ENCODE data around the gene RIPOR1.
"Not testable (repeated sequence)": the region's sequence is repeated elsewhere in the genome, so short reads cannot be mapped to it uniquely, and the experiment has no call there.

Gene RIPOR1

DNA sequence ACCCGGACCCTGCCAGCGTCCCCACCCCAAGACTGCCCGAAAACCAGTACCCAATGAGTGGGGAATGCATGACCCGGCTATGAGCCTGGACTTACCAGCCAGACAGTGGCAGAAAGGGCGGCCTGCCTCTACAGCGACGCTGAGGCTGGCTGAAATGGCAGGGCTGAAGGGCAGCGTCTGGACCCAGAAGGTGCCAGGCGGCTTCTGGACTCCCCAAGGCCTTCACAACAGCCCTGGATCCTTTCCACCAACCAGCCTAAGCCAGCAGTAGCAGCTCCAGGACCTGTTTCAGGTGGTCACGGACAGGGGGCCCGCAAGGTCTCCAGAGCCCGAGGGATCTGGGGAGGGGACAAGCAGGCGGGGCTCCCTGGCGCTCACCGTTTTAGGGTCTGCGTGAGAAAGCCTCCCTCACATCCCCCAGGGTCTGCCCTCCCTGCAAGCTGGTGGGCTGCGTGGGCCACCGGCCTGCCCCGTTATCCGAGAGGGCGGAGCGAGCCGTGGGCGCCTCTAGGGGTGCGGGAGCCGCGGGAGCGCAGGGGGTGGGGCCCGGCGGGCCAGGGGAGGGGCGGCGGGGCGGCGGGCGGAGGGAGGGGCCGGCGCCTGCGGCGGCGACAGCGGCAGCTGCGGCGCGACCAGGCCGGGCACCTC is at the start of gene RIPOR1:
TSS of gene RIPOR1 (plus strand) at position 608 of the 648 bp plus-strand sequence. CDS start 9,618 bp downstream, outside the sequence.
- no peak for DNase-seq

GRCh38 chr16:67480833-67481560 is 47.6 kb upstream of the RIPOR1 start, which contains the start of gene ATP6V0D1:
Gene ATP6V0D1 (minus strand): TSS chr16:67481157. CDS start chr16:67481086, 71 bp downstream.
- peak; percentile 80 for DNase-seq

GRCh38 chr16:67481561-67482232 is 46.9 kb upstream of the RIPOR1 start:
- no peak for DNase-seq

- DNase-seq = no peak
These were observed 46.2 kb upstream of the RIPOR1 start for GRCh38 chr16:67482233-67482924.

DNA sequence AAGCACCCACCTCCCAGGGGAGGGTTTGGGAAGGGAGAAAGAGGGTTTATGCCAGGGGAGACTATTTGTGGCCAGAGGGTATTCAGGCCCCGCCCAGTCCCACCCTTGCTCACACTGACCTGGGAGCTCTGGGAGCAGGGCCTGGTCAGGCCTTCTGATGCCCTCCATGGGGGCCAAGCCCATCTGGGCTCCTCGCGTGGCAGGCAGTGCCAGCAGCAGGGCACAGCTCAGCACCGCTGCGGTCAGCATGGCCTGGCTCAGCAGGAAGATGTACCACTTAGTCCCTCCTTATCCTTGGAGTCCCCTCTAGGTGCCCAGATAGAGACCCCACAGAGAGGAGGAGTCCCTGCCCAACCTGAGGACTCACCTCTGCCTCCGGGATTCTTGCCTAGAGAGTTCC is 45.5 kb upstream of the RIPOR1 start, which contains the start of gene AGRP:
TSS of gene AGRP (minus strand) at position 398 of the 400 bp plus-strand sequence. CDS start at position 249, 149 bp downstream.
- no peak for DNase-seq

DNA sequence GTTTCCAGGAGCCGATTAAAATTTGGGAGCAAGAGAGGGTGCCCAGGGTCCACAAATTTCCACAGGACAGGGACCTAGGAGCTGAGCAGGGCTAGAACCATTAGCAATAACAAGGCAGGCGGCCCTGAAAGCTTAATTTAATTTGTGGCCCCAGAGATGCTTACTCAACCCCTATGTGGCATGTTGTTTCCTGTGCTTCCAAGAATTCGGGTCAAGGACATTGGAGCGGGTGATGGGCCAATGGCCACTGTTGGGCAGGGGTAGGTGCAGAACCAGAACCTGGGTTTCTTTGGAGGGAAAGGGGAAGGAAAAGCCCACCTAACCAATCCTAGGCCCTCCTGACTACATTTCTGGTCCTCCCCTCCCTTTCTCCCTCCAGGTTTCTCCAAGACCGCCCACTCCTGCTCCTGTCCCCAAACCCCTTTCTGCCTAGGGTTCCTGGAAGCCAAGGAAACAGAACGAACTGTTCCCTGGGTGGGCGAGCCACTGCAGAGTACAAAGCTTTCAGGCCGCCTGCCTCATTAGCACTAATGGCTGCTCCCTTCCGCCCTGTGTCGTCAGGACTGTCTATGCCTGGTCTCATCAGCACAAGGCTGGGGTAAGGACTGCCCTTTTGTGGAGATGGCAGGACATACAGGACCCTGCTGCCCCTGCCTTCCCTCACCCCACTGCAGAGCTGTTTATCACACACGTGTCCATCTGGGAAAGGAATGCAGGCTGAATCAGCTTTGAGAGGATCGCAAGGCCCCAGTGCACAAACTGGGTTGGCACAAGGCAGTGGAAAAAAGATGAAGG is 44.7 kb upstream of the RIPOR1 start:
- DNase-seq = no peak

- no peak for DNase-seq
These were observed 41.8 kb upstream of the RIPOR1 start for GRCh38 chr16:67486805-67487204.

DNA sequence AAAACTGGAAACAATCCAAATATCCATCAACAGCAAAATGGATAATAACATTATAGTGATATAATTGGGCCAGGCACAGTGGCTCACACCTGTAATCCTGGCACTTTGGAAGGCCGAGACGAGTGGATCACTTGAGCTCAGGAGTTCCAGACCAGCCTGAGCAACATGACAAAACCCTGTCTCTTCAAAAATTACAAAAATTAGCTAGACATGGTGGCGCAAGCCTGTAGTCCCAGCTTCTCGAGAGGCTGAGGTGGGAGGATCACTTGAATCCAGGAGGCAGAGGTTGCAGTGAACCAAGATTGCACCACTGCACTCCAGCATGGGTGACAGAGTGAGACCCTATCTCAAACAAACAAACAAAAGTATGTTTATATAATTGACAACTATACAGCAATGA is 41.1 kb upstream of the RIPOR1 start:
- not testable (repeated sequence) for DNase-seq

GRCh38 chr16:67489401-67490083 is 39.1 kb upstream of the RIPOR1 start:
- no peak for DNase-seq

DNA sequence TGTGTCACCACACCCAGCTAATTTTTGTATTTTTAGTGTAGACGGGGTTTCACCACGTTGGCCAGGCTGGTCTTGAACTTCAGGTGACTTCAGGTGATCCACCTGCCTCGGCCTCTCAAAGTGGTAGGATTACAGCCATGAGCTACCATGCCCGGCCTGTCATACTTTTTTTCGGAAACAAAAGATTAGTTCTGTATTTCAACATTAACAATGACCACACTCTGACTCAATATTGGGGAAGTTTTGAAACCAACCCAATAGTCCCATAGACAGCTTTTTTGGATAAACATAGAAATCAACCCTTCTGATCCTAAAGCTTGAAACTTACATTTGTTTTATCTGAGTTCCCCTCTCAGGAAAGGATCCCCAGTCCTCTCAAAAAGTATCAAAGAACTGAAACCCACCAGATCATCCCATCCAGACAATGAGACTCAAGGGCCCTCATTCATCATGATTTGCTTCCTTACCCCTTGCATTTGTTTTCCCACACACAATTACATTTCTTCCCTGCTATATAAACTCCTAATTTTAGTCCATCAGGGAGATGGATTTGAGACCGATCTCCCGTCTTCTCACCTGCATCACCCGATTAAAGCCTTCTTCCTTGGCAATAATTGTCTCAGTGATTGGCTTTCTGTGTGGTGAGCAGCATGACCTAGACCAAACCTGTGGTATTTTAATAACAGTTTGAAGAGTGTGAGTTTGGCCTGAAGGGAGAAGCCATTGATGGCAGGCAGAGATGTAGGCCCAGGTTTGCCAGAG is 38.1 kb upstream of the RIPOR1 start:
- no peak for DNase-seq

DNA sequence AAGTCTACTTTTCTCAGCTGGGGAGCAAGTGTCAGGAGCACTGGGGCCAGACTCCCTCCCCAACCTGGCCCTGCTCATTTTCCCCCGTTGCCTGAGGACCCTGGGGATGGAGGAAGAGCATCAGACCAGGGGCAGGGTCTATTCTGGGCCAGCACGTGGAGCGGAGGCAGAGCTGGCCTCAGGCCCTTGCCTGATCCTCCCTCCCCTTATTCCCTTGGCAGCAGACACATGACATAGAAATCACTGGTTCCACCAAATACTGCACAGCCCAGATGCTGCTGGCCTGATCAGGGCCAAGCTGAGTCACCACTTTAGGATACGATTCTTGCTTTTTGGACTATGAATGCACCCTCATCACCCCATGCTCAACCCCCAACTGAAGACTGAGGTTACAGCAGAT is 29.5 kb upstream of the RIPOR1 start:
- DNase-seq = no peak

DNA sequence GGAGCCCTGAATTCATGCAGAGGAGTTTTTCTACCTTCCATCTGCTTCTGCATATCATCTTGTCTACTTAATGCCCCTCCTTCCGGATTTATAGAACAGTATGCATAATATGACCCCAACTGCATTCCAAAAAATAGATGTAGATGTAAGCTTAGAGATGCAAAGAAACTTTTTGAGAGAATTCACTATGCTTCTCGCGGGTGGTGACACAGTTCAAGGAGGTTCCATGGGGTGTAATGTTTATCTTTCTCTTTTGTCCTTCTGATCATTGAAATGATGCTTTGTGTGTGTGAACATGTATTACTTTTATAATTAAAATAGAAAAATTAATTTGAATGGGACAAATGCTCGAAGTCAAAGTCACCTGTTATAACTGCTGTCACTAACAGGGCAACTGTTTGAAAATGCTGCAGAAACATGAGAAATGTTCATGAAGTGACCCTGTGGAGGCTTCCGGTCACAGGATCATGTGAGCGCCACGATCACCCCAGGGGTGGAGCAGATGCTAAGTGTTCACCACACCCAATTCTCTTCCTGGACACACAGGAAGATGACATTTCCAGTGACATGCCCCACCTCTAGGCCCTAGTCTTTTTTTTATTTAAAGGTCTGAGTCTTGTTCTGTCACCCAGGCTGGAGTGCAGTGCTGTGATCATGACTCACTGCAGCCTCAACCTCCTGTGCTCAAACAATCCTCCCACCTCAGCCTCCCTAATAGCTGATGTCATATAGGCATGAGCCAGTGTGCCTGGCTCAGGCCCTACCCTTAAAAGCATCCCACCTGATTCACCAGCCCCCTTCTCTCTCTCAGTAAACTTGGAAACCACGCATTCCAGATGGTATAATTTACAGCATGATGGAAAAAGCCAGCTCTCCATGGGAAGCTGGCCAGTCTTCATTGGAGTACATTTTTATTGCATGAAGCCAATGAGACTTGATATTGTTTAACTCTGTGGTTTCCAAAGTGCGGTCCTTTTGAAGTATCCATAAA is 24.3 kb upstream of the RIPOR1 start:
- DNase-seq = no peak

DNA sequence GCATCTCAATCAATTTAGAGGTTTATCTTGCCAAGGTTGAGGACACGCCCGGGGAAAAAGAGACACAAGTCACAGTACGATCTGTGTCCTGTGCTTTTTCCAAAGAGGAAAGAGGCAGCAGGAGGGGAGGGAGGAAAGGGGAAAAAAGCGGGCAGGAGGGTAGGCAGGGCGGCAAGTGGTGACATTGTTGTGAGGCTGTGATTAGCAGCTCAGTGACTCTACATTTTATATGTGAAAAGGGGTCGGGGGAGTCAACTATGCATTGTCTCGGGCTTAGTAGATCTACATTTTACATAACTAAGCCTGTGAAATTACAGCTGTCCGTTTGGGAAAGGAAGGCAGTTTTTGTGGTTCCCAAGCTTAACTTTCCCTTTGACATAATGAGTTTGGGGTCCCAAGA is 22.2 kb upstream of the RIPOR1 start:
- no peak for DNase-seq

DNA sequence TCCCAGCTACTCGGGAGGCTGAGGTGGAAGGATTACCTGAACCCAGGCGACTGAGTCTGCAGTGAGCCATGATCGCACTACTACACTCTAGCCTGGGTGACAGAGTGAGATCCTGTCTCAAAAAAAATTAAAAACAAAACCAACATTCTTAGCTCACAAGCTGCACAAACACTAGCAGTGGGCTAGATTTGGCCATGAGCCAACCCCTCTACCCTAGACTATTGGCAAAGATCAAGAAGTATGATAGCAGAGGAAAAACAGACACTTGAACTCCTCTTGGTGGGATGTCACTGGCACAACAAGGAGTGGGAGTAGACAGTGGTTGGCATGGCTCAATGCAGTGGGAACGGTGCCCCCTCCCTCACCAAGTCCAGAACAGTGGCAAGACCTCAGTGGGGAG is 19.6 kb upstream of the RIPOR1 start:
- DNase-seq = no peak

DNA sequence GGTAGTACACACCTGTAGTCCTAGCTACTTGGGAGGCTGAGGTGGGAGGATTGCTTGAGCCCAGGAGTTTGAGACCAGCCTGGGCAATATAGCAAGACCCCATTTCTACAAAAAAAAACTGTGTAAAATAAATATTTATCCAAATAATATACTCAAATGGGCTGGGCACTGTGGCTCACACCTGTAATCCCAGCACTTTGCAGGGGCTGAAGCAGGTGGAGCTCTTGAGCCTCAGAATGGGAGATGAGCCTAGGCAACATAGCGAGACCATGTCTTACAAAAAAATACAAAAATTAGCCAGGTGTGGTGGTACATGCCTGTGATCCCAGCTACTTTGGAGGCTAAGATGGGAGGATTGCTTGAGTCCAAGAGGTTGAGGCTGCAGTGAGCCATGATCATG is 14.7 kb upstream of the RIPOR1 start:
- DNase-seq = not testable (repeated sequence)

GRCh38 chr16:67514382-67514828 is 14.2 kb upstream of the RIPOR1 start:
- DNase-seq = peak; percentile 12

DNA sequence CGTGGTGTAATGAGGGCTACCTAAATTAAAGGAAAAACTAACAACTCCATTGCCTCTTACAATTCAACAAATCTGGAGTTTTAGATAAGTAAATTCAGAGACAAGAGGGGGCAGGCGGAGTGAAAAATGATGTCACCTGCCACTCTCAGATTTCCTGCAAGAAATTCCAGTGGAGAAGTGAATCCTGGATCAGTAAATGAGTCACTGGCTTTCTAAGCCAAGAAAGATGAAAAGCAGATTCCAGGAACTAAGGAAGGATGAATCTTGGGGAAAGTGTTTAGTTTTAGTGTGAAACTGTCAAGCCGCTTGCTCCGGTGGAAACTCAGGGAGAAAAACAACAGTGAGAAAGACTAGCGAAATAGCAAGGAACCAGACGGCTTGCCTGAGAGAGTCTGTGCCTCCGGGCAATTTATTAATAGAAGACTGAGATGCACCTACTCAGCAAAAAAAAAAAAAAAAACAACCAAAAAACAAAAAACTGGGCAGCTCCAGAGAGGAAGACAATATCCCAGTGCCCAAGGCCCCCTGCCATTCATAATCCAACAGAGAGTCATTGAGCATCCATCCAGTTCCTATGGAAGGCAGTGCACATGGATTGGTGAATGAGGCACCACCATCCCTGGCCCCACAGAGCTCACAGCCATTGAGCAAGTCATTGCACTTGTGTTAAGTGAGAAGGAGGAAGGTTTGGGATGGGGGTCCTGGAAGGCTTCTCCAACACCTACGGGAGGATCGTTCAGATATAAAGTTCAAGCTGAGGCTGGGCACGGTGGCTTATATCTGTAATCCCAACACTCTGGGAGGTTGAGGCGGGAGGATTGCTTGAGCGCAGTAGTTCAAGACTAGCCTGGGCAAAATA is 12.1 kb upstream of the RIPOR1 start:
- DNase-seq = no peak

DNA sequence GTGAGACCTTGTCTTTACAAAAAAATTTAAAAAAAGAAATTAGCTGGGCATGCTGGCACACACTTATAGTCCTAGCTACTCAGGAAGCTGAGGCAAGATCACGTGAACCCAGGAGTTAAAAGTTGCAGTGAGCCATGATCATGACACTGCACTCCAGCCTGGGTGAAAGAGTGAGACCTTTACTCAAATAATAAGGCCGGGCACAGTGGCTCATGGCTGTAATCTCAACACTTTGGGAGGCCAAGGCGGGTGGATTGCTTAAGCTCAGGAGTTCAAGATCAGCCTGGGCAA is 11.5 kb upstream of the RIPOR1 start:
- no peak for DNase-seq

Data from NCI-H524 treated with DMSO at 0.1 percent for 48 hours (cell line).